LNCaP clone FGC (cell line): ENCODE results near the gene RPS27.

ENCODE experiments used
- DNase-seq: peaks from one replicate; pipeline ENCODE4 v3.0.0-alpha.2; 2011; ENCODE audit warnings: low read depth
- H3K4me3 ChIP-seq: 2 replicates; pipeline ENCODE4 v1.5.1; 2011; ENCODE audit warnings: mild to moderate bottlenecking, low read depth, low read length, control low read depth
- CTCF ChIP-seq: IDR thresholded peaks from 2 replicates; pipeline ENCODE4 v1.5.1; 2012; ENCODE audit warnings: mild to moderate bottlenecking; ENCODE audit not compliant: control insufficient read depth, insufficient read depth; ENCODE audit errors: extremely low read depth

RPS27 gene

GRCh38 chr1:153990468-153991150, at the start of gene RPS27:
RPS27 (plus strand) TSS chr1:153990762; CDS start chr1:153990797, 35 bp downstream.
- peak within 1 kb of the TSS; percentile 83 for H3K4me3 ChIP-seq
- DNase-seq, result peak; percentile 98
- no peak for TF ChIP-seq CTCF

- no peak for DNase-seq
- no peak for TF ChIP-seq CTCF
- H3K4me3 ChIP-seq, result no peak overlapping the region
Measured at GRCh38 chr1:153941826-153942725, 48.5 kb upstream of the RPS27 start.

- no peak for DNase-seq
- TF ChIP-seq CTCF, result no peak
- H3K4me3 ChIP-seq, result no peak overlapping the region
Measured at GRCh38 chr1:153942766-153943549, 47.6 kb upstream of the RPS27 start.

GRCh38 chr1:153944005-153944826, 46.3 kb upstream of the RPS27 start:
- no peak for TF ChIP-seq CTCF
- no peak overlapping the region for H3K4me3 ChIP-seq
- DNase-seq, result no peak

- DNase-seq, result no peak
- peak overlapping the region; percentile 80 for H3K4me3 ChIP-seq
- no peak for TF ChIP-seq CTCF
Measured at GRCh38 chr1:153944827-153945117, 45.8 kb upstream of the RPS27 start.

GRCh38 chr1:153945131-153945794, 45.3 kb upstream of the RPS27 start:
- TF ChIP-seq CTCF, result no peak
- no peak for DNase-seq

More at GRCh38 chr1:153945131-153945794, 45.3 kb upstream of the RPS27 start:
- H3K4me3 ChIP-seq, result peak overlapping the region; percentile 80
